Breast epithelium (tissue), 3 donors: ENCODE data around the gene SCARB1.

Experiments used
- CTCF ChIP-seq, 3 donors: fragments of 450-650 bp; IDR thresholded peaks; one replicate each; pipeline ENCODE4 v1.5.1; 2016 to 2017; ENCODE audit warnings: antibody characterized with exemption in 3 of 3, mild to moderate bottlenecking in 3 of 3, moderate library complexity in 3 of 3
- POLR2A ChIP-seq: fragments of 450-650 bp; IDR thresholded peaks from one replicate; pipeline ENCODE4 v1.6.1; 2016; ENCODE audit warnings: antibody characterized with exemption, mild to moderate bottlenecking, moderate library complexity

GRCh38 chr12:124790650-124791400, 72.8 kb downstream of the SCARB1 start:
- TF ChIP-seq CTCF (IDR thresholded peaks at IDR 0.05) (no peak), POLR2A (no peak)
